Naive B cell (primary cell): ENCODE results near the gene ADARB1. TPM values are rescaled to one million over a fixed set of nuclear protein-coding genes. Genes with fewer than 3 reads are reported as not detected.

Source experiments
- ATAC-seq, 2 donors: fragments of 150-1000 bp; cut with Tn5 transposase; 2 replicates each; pipeline ENCODE4 v1.10.0; 2021; ENCODE audit warnings: low read depth in 2 of 2, mild to moderate bottlenecking in 2 of 2, moderate library complexity in 2 of 2
- DNase-seq: peaks from one replicate; pipeline ENCODE4 v3.0.0; 2022
- H3K27ac Mint-ChIP-seq, 6 donors: one replicate each; pipeline ENCODE4 v1.8.0; 2020 to 2022; ENCODE audit warnings: mild to moderate bottlenecking in 6 of 6, mixed read lengths in 6 of 6, moderate library complexity in 5 of 6, inconsistent platforms in 2 of 6
- H3K27me3 Mint-ChIP-seq, 3 donors: one replicate each; pipeline ENCODE4 v1.8.0; 2021 to 2022; ENCODE audit warnings: mixed read lengths in 3 of 3, mild to moderate bottlenecking in 1 of 3
- H3K36me3 Mint-ChIP-seq, 2 donors: one replicate each; pipeline ENCODE4 v1.8.0; 2020 to 2022; ENCODE audit warnings: mixed read lengths in 2 of 2, inconsistent platforms in 1 of 2, mild to moderate bottlenecking in 1 of 2
- H3K4me1 Mint-ChIP-seq, 3 donors: one replicate each; pipeline ENCODE4 v1.8.0; 2020 to 2022; ENCODE audit warnings: mixed read lengths in 3 of 3, inconsistent platforms in 1 of 3, mild to moderate bottlenecking in 1 of 3, moderate library complexity in 1 of 3
- H3K4me3 Mint-ChIP-seq, 8 donors: one replicate each; pipeline ENCODE4 v1.8.0; 2020 to 2022; ENCODE audit warnings: mild to moderate bottlenecking in 8 of 8, mixed read lengths in 8 of 8, moderate library complexity in 8 of 8, inconsistent platforms in 2 of 8
- H3K9me3 Mint-ChIP-seq, 7 donors: one replicate each; pipeline ENCODE4 v1.8.0; 2020 to 2022; ENCODE audit warnings: mixed read lengths in 7 of 7, mild to moderate bottlenecking in 5 of 7, inconsistent platforms in 2 of 7, moderate library complexity in 1 of 7
- polyA plus RNA-seq, 6 donors: library from polyadenylated mRNA; unstranded; fragments of 300-500 nt; fragmentation: Illumina TruSeq; gene quantifications; one replicate each; pipeline ENCODE4 v1.2.3, GENCODE V29; 2021; ENCODE audit warnings: low read depth in 6 of 6

Gene ADARB1
- polyA plus RNA-seq, 6 donors from 2014 or later = 19.9 to 63.5 (median 28.7) TPM

GRCh38 chr21:45178070-45178608, 103.8 kb downstream of the ADARB1 start:
- DNase-seq (no peak), ATAC-seq (no peak)
- H3K9me3 Mint-ChIP-seq = no peaks in the 10 kb centered on the region
- H3K4me3 Mint-ChIP-seq = no peak overlapping the region
- peak overlapping the region in 1 of 6 donors; percentile 37 for H3K27ac Mint-ChIP-seq
- H3K4me1 Mint-ChIP-seq = peaks cover 2 to 10% (median 9%) of the 10 kb centered on the region in 3 donors
- peaks cover 32 to 40% of the 10 kb centered on the region in 2 donors for H3K36me3 Mint-ChIP-seq
- no peaks in the 10 kb centered on the region for H3K27me3 Mint-ChIP-seq

DNA sequence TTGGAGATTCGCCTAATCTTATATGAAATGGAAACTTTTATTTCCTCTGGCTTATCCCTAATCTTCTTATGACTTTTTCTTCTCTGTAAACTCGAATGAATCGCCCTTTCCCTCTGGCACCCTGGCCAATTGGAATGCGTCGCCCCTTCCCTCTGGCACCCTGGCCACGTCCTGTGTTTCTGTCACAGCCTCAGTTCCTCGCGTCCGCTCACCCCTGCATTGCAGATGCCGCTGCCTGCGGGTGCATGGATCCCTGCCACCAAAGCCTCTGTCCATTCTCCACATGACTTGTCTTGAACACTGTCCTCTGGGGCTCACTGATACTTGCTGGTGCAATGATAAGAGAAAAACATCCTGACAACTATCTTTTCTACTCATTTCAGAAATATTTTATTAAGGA, 104.6 kb downstream of the ADARB1 start:
- Mint-ChIP-seq H3K36me3 (peaks cover 32 to 40% of the 10 kb centered on the region in 2 donors), H3K27ac (no peak overlapping the region), H3K27me3 (no peaks in the 10 kb centered on the region), H3K4me1 (peaks cover 2 to 10% (median 9%) of the 10 kb centered on the region in 3 donors), H3K4me3 (no peak overlapping the region), H3K9me3 (no peaks in the 10 kb centered on the region)
- no peak for ATAC-seq
- DNase-seq = no peak

GRCh38 chr21:45179568-45180245, 105.3 kb downstream of the ADARB1 start:
- H3K27me3 Mint-ChIP-seq = no peaks in the 10 kb centered on the region
- peaks cover 2 to 10% (median 9%) of the 10 kb centered on the region in 3 donors for H3K4me1 Mint-ChIP-seq
- DNase-seq (no peak), ATAC-seq (no peak)
- H3K36me3 Mint-ChIP-seq = peaks cover 34 to 40% of the 10 kb centered on the region in 2 donors
- H3K27ac Mint-ChIP-seq = no peak overlapping the region
- no peak overlapping the region for H3K4me3 Mint-ChIP-seq
- H3K9me3 Mint-ChIP-seq = no peaks in the 10 kb centered on the region

GRCh38 chr21:45180246-45180599, 105.8 kb downstream of the ADARB1 start:
- peaks cover 39 to 41% of the 10 kb centered on the region in 2 donors for H3K36me3 Mint-ChIP-seq
- ATAC-seq (no peak), DNase-seq (no peak)
- H3K27ac Mint-ChIP-seq = no peak overlapping the region
- peaks cover 2 to 10% (median 9%) of the 10 kb centered on the region in 3 donors for H3K4me1 Mint-ChIP-seq
- H3K9me3 Mint-ChIP-seq = no peaks in the 10 kb centered on the region
- H3K4me3 Mint-ChIP-seq = no peak overlapping the region
- no peaks in the 10 kb centered on the region for H3K27me3 Mint-ChIP-seq

DNA sequence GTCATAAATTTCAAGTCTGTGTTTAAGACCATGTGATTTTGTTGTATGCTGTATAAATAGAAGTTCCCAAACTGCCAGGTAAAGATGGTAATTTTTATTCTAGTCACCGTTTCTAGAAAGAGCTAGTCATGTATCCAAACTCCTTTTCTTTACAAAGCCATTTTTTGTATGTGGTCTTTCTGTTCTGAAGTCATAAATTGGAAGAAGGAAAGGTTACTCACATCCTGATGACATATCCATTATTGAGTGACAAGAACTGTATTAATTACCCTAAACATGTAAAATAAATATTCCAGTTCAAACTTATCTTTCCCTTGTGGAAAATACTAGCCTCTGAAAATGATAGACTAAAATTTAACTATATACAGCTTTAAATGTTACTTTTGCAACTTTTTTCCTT, 108.6 kb downstream of the ADARB1 start:
- peaks cover 50 to 56% of the 10 kb centered on the region in 2 donors for H3K36me3 Mint-ChIP-seq
- H3K27me3 Mint-ChIP-seq = no peaks in the 10 kb centered on the region
- DNase-seq (no peak), ATAC-seq (no peak)
- no peak overlapping the region for H3K27ac Mint-ChIP-seq
- peaks cover 0 to 4% (median 2%) of the 10 kb centered on the region in 3 donors for H3K4me1 Mint-ChIP-seq
- no peak overlapping the region for H3K4me3 Mint-ChIP-seq
- H3K9me3 Mint-ChIP-seq = peaks cover 8 to 27% (median 18%) of the 10 kb centered on the region in 7 donors

DNA sequence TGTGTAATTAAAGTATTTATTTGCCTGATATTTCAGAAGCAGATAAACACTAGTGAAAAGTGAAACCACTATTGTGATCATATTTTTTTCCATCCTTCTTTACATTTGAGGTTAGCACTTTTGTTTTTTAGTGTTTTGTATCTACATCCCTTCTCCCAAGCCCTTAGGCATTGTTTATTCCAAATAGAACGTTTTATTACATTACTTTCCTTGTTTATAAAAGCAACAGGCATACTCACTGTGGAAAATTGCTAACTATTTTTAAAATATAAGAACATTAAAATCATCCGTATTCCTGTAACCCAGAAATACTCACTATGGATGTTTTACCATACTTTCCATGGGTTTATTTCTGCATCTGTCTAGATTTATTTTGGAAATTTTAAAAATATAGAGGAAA, 109.5 kb downstream of the ADARB1 start:
- Mint-ChIP-seq H3K36me3 (peaks cover 56 to 62% of the 10 kb centered on the region in 2 donors), H3K27ac (no peak overlapping the region)
- DNase-seq = no peak

DNA sequence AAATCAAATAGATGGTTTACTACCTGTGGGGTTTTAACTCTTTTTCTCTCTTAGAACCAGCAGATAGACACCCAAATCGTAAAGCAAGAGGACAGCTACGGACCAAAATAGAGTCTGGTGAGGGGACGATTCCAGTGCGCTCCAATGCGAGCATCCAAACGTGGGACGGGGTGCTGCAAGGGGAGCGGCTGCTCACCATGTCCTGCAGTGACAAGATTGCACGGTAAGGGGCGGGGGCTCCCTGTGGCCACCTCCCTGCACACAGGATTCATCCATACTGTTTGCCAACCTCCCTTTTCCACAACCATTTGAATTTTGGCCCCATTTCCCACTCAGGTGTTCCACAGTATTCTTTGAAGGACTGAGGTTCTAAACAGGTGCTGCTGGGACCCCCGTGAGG, 110.5 kb downstream of the ADARB1 start:
- Mint-ChIP-seq H3K27me3 (no peaks in the 10 kb centered on the region), H3K9me3 (peaks cover 14 to 46% (median 36%) of the 10 kb centered on the region in 7 donors), H3K4me3 (no peak overlapping the region), H3K27ac (no peak overlapping the region), H3K36me3 (peaks cover 62 to 67% of the 10 kb centered on the region in 2 donors), H3K4me1 (peaks cover 0 to 4% (median 2%) of the 10 kb centered on the region in 3 donors)
- ATAC-seq (no peak), DNase-seq (no peak)

More for the DNA sequence above, 109.5 kb downstream of the ADARB1 start:
- H3K4me1 Mint-ChIP-seq = peaks cover 0 to 4% (median 2%) of the 10 kb centered on the region in 3 donors
- no peak overlapping the region for H3K4me3 Mint-ChIP-seq
- H3K9me3 Mint-ChIP-seq = peaks cover 10 to 36% (median 25%) of the 10 kb centered on the region in 7 donors
- no peak for ATAC-seq
- H3K27me3 Mint-ChIP-seq = no peaks in the 10 kb centered on the region

DNA sequence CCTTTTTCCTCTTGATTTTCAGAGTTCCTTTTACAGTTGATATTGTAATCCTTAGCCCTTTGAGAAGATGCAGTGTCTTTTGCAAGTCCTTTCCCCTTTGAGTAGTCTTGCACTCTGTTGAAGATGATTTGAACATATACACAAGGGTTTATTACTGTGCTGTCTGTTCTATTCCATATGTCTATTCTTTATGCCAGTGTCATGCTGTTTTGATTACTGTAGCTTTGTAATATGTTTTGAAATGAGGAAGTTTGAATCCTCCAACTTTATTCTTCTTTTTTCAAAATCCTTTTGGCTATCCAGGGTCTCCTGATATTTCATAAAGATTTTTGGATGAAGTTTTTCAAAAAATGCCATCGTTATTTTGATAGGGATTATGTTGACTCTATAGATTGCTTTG, 112.3 kb downstream of the ADARB1 start:
- no peak overlapping the region for H3K27ac Mint-ChIP-seq
- ATAC-seq (no peak), DNase-seq (no peak)
- H3K36me3 Mint-ChIP-seq = peaks cover 69 to 71% of the 10 kb centered on the region in 2 donors
- peaks cover 0 to 2% (median 0%) of the 10 kb centered on the region in 3 donors for H3K4me1 Mint-ChIP-seq
- no peaks in the 10 kb centered on the region for H3K27me3 Mint-ChIP-seq
- H3K4me3 Mint-ChIP-seq = no peak overlapping the region
- H3K9me3 Mint-ChIP-seq = peaks cover 17 to 60% (median 42%) of the 10 kb centered on the region in 7 donors

GRCh38 chr21:45187646-45188045, 113.3 kb downstream of the ADARB1 start:
- ATAC-seq = no peak
- Mint-ChIP-seq H3K4me3 (no peak overlapping the region), H3K4me1 (no peaks in the 10 kb centered on the region), H3K9me3 (peaks cover 17 to 60% (median 42%) of the 10 kb centered on the region in 7 donors), H3K27me3 (no peaks in the 10 kb centered on the region), H3K27ac (no peak overlapping the region), H3K36me3 (peaks cover 68 to 79% of the 10 kb centered on the region in 2 donors)
- no peak for DNase-seq

DNA sequence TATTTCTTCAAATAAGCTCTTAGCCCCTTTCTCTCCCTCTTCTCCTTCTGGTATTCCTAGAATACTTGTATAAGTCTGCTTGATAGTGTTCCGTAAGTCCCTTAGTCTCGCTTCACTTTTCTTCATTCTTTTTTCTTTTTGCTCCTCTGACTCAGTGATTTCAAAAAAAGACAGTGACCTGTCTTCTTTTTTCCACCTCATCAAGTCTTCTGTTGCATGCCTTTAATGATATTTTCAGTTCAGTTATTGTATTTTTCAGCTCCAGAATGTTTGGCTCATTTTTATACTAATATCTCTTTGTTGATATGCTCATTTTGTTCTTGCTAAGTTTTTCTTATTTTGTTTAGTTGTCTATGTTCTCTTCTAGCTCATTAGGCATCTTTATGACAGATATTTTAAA, 115.6 kb downstream of the ADARB1 start:
- ATAC-seq (no peak), DNase-seq (no peak)
- peak overlapping the region in 1 of 6 donors; percentile 86 for H3K27ac Mint-ChIP-seq
- peaks cover 17 to 60% (median 42%) of the 10 kb centered on the region in 7 donors for H3K9me3 Mint-ChIP-seq
- H3K27me3 Mint-ChIP-seq = no peaks in the 10 kb centered on the region
- peaks cover 0 to 7% (median 0%) of the 10 kb centered on the region in 3 donors for H3K4me1 Mint-ChIP-seq
- no peak overlapping the region for H3K4me3 Mint-ChIP-seq
- peaks cover 77 to 97% of the 10 kb centered on the region in 2 donors for H3K36me3 Mint-ChIP-seq

GRCh38 chr21:45192332-45192731, 118.0 kb downstream of the ADARB1 start:
- ATAC-seq (no peak), DNase-seq (no peak)
- peaks cover 69 to 84% of the 10 kb centered on the region in 2 donors for H3K36me3 Mint-ChIP-seq
- no peaks in the 10 kb centered on the region for H3K27me3 Mint-ChIP-seq
- peaks cover 0 to 7% (median 0%) of the 10 kb centered on the region in 3 donors for H3K4me1 Mint-ChIP-seq
- peak overlapping the region in 2 of 6 donors; percentile 4 to 44 for H3K27ac Mint-ChIP-seq
- peaks cover 10 to 40% (median 30%) of the 10 kb centered on the region in 7 donors for H3K9me3 Mint-ChIP-seq
- no peak overlapping the region for H3K4me3 Mint-ChIP-seq

DNA sequence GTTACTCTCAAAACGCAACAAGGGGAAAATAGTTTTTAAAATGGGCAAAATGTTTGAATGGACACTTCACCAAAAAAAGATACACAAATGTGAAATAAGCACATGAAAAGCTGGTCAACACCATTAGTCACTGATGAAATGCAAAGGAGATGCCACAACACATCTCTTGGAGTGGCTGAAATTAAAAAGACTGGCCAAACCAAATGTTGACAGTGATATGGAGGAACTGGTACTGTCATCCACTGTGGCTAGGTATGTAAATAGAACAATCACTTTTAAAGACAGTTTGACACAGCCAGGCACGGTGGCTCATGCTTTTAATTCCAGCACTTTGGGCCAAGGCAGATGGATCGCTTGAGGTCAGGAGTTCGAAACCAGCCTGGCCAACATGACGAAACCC, 122.2 kb downstream of the ADARB1 start:
- peaks cover 6 to 16% (median 11%) of the 10 kb centered on the region in 3 donors for H3K4me1 Mint-ChIP-seq
- ATAC-seq (no peak), DNase-seq (no peak)
- peaks cover 41 to 43% of the 10 kb centered on the region in 2 donors for H3K36me3 Mint-ChIP-seq
- no peaks in the 10 kb centered on the region for H3K27me3 Mint-ChIP-seq
- H3K27ac Mint-ChIP-seq = peak overlapping the region in 1 of 6 donors; percentile 44
- no peaks in the 10 kb centered on the region for H3K9me3 Mint-ChIP-seq
- H3K4me3 Mint-ChIP-seq = no peak overlapping the region

- H3K9me3 Mint-ChIP-seq = no peaks in the 10 kb centered on the region
- peaks cover 6 to 21% (median 19%) of the 10 kb centered on the region in 3 donors for H3K4me1 Mint-ChIP-seq
- peaks cover 30 to 36% of the 10 kb centered on the region in 2 donors for H3K36me3 Mint-ChIP-seq
- peak overlapping the region in 1 of 6 donors; percentile 65 for H3K27ac Mint-ChIP-seq
- no peak for ATAC-seq
- H3K4me3 Mint-ChIP-seq = peak overlapping the region in 2 of 8 donors; percentile 54 to 71
- DNase-seq = no peak
- H3K27me3 Mint-ChIP-seq = no peaks in the 10 kb centered on the region
Measured at GRCh38 chr21:45199201-45199600, 124.8 kb downstream of the ADARB1 start.

DNA sequence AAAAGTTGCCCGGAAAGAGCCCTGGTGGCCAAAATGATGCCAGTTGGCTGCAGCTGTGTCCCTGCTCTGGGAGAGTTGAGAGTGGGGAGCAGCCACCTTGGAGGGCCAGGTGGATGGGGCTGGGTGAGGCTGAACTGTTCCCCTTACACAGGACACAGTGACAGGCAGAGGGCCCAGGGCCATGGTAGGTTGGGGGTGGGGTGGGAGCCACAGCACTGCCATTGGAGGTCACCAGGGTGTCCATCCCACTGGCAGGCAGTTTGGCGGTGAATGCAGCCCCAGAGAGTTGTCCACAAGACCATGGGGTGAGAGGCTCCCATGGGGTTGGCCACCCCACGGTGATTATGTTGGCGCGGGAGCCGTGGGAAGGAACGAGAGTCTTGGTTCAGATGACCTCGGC, 125.7 kb downstream of the ADARB1 start:
- Mint-ChIP-seq H3K4me3 (no peak overlapping the region), H3K27ac (peak overlapping the region in 1 of 6 donors; percentile 42), H3K4me1 (peaks cover 6 to 19% (median 17%) of the 10 kb centered on the region in 3 donors), H3K27me3 (no peaks in the 10 kb centered on the region), H3K9me3 (no peaks in the 10 kb centered on the region), H3K36me3 (peaks cover 22 to 34% of the 10 kb centered on the region in 2 donors)
- ATAC-seq (no peak), DNase-seq (no peak)
